Stimulated activated CD4-positive, alpha-beta T cell treated with anti-CD3 and anti-CD28 coated beads, TNF-alpha, amount 100 ng/mL, for 24 hours (primary cell): Measurements from ENCODE around the gene IGSF3.
"Not testable (repeated sequence)": the region's sequence is repeated elsewhere in the genome, so short reads cannot be mapped to it uniquely, and the experiment has no call there.

Experiments
- DNase-seq, 3 experiments: peaks; one replicate each; pipeline ENCODE4 v3.0.0-alpha.2; 2020; ENCODE audit warnings: low read depth in 3 of 3

Gene IGSF3

GRCh38 chr1:116630057-116630456 lies 37.5 kb downstream of the IGSF3 start:
- not testable (repeated sequence) for DNase-seq

- DNase-seq = not testable (repeated sequence)
Measured at GRCh38 chr1:116629441-116629840, 38.1 kb downstream of the IGSF3 start.

GRCh38 chr1:116628448-116628847 lies 39.1 kb downstream of the IGSF3 start:
- DNase-seq = no peak

GRCh38 chr1:116627357-116627756 lies 40.2 kb downstream of the IGSF3 start:
- DNase-seq = not testable (repeated sequence)

- DNase-seq = not testable (repeated sequence)
Measured at GRCh38 chr1:116626915-116627314, 40.6 kb downstream of the IGSF3 start.

GRCh38 chr1:116625155-116625554 lies 42.4 kb downstream of the IGSF3 start:
- DNase-seq = not testable (repeated sequence)

- no peak for DNase-seq
Measured at GRCh38 chr1:116624040-116624439, 43.5 kb downstream of the IGSF3 start.

- not testable (repeated sequence) for DNase-seq
Measured at GRCh38 chr1:116622496-116622895, 45.0 kb downstream of the IGSF3 start.

GRCh38 chr1:116621756-116622155 lies 45.8 kb downstream of the IGSF3 start:
- DNase-seq = not testable (repeated sequence)

GRCh38 chr1:116620392-116620791 lies 47.1 kb downstream of the IGSF3 start:
- not testable (repeated sequence) for DNase-seq

GRCh38 chr1:116619106-116619505 lies 48.4 kb downstream of the IGSF3 start:
- not testable (repeated sequence) for DNase-seq

- DNase-seq = not testable (repeated sequence)
Measured at GRCh38 chr1:116617808-116618207, 49.7 kb downstream of the IGSF3 start.

- DNase-seq = not testable (repeated sequence)
Measured at GRCh38 chr1:116613825-116614224, 53.7 kb downstream of the IGSF3 start.

- DNase-seq = not testable (repeated sequence)
Measured at GRCh38 chr1:116609801-116610371, 57.6 kb downstream of the IGSF3 start.

- not testable (repeated sequence) for DNase-seq
Measured at GRCh38 chr1:116608841-116609240, 58.7 kb downstream of the IGSF3 start.

GRCh38 chr1:116608151-116608550 lies 59.4 kb downstream of the IGSF3 start:
- not testable (repeated sequence) for DNase-seq

GRCh38 chr1:116607463-116607862 lies 60.1 kb downstream of the IGSF3 start:
- not testable (repeated sequence) for DNase-seq

- DNase-seq = not testable (repeated sequence)
Measured at GRCh38 chr1:116606067-116606466, 61.5 kb downstream of the IGSF3 start.

- no peak for DNase-seq
Measured at GRCh38 chr1:116605315-116605714, 62.2 kb downstream of the IGSF3 start.

GRCh38 chr1:116604408-116604807 lies 63.1 kb downstream of the IGSF3 start:
- DNase-seq = not testable (repeated sequence)

- DNase-seq = not testable (repeated sequence)
Measured at GRCh38 chr1:116603646-116604045, 63.9 kb downstream of the IGSF3 start.

GRCh38 chr1:116599369-116599768 lies 68.2 kb downstream of the IGSF3 start:
- DNase-seq = not testable (repeated sequence)

GRCh38 chr1:116598420-116599036 lies 69.0 kb downstream of the IGSF3 start:
- not testable (repeated sequence) for DNase-seq
